Esophagus squamous epithelium (tissue), 4 donors: Measurements from ENCODE around the gene SYNRG.

Source experiments
- CTCF ChIP-seq, 6 experiments: fragments of 450-650 bp in 4 of 6; fragments of 200-600 bp in 2 of 6; sonication (generic) in 2 of 6; IDR thresholded peaks; one replicate each; pipeline ENCODE4 v1.5.1; 2016 to 2019; ENCODE audit warnings: antibody characterized with exemption in 6 of 6, mild to moderate bottlenecking in 4 of 6, moderate library complexity in 4 of 6
- POLR2A ChIP-seq, 4 donors: fragments of 450-650 bp; IDR thresholded peaks; one replicate each; pipeline ENCODE4 v1.6.1; 2017; ENCODE audit warnings: antibody characterized with exemption in 4 of 4, mild to moderate bottlenecking in 4 of 4, moderate library complexity in 3 of 4

- TF ChIP-seq CTCF (IDR thresholded peaks at IDR 0.05) (no peak), POLR2A (IDR thresholded peaks at IDR 0.05) (no peak)
These were observed 57.4 kb downstream of the SYNRG start for GRCh38 chr17:37551788-37552187.
